HG03460 (cell line): ENCODE results near the gene VSIR.

Experiments
- ATAC-seq: cut with Tn5 transposase; IDR thresholded peaks from one replicate; pipeline ENCODE4 v1.9.1; 2021; ENCODE audit not compliant: unreplicated experiment

Gene VSIR

DNA sequence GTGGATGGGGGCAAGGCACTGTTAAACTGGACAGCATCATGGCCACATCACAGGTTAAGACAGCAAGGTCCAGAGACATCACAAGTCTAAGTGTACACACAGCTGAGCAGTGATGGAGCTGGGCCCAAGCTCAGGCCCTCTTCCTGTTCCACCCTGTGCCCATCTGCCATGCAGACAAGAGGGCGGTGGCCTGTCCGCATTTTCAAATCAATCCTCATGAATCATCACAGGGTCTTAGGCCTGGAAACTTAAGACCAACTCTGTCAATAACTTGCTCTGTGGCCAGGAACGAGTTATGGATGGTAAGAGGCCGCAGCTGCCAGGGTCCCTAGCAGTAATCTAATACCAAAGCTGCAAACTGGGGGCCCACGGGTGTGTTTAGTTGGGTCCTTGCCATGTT lies 56.9 kb downstream of the VSIR start:
- no peak for ATAC-seq

DNA sequence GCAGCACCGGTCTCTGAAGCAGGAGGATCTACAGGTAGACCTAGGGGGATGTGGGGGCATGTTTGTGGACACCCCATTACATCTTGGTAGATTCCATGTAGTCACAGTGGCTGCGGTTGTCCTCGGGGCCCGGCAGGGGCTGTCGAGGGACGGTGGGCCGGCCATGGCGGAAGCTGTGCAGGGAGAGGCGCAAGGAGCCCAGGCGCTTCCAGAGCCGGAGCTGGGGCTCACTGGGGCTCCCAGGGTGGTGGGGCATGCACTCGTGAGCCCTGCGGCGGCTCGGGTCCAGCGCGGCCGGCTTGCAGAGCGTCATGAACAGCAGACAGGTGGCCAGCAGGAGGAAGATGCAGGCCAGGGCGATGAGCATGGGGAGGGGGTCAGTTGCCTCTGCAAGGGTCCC lies 57.5 kb downstream of the VSIR start:
- no peak for ATAC-seq

DNA sequence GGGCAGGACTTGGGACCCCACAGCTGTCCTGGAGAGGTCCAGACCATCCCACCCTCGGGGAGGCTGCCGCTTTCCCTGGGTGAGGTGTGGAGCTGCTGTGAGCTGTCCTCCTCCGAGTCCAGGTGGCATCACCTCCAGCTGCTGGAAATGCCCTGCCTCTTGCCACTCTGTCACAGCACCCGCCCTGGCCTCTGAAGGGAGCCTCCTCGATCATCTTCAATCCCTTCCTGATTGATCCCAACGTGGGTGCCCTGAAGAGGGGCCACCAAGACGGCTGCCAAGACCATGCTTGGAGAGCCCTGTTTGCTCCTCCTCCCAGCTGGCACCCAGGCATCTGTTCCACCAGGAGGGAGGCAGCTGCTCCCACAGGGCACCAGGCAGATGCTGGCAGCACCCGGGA lies 58.3 kb downstream of the VSIR start:
- ATAC-seq: no peak

DNA sequence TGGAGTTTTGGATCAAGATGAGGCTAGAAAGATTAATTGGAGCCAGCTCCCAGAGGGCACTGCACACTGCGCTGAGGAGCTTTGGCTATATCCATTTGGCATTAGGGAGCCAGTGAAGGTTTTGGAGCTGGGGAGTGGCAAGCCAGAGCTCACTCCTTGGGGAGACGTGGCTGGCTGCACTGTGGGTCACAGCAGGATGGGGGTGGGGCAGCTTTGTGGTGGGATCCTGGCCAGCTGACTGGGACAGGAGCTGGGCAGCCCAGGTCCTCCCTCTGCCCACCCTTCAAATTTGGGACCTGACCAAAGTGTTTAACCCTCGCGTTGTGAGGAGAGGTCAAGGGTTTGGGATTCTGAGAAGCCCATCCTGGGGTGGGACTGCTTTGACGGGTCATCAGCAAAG lies 58.7 kb downstream of the VSIR start:
- ATAC-seq: no peak

DNA sequence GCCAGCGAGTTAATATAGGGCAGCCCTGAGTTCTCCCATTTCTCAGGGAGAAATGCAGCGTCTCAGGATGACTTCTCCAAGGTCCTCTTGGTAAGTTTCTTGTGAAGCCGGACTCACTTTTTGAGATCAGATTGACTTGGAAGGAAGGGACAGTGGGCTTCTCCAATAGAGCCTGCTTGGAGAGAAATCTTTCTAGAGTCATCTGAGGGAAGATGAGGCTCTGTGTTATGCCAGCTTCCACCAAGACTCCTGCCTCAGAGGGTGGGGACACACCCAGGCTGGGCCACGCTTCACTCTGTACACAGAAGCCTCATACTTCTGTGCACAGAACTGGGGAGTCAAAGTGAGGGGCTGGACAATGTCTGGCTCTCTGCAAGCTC lies 59.3 kb downstream of the VSIR start:
- ATAC-seq: no peak

DNA sequence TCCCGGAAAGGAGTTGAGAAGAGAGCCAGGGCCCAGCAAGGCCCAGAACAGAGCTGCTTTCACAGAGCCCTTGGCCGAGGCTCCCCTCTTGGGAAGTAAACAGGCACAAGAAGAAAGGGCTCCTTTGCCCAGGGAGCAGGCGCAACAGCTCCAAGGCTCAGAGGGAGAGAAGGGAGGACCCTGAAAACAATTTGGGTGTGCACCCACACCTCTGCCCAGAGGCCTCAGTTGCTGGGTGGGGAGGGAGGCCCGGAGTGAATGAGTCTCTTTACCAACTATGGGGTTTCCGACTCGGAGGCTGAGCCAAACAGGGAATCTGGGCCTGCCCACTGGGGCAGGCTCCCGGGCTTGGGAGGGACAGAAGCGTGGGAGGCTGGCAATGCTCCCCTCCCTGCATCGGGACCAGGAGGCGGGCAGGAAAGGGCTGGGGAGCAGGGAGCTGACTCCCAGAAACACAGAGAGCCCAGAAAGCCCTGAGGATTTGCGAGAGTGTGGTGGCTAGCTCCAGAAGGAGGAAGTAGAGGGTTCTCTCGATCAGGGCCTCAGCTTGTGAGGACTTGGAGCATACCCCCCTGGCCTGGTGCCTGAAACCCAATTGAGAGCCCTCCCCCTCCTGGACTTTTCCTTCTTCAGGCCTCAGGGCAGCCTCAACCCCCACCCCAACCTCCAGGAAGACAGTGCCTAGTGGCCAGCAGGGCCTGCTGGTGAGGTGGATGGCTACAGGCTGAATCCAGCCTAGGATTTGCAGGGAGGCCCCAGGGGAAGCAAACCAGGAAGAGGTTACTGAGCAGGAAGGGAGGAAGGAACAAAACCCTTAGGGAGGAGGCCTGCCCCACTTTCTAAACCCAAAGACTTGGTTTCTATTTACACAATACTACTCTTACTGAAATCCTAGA lies 59.9 kb downstream of the VSIR start:
- no peak for ATAC-seq

DNA sequence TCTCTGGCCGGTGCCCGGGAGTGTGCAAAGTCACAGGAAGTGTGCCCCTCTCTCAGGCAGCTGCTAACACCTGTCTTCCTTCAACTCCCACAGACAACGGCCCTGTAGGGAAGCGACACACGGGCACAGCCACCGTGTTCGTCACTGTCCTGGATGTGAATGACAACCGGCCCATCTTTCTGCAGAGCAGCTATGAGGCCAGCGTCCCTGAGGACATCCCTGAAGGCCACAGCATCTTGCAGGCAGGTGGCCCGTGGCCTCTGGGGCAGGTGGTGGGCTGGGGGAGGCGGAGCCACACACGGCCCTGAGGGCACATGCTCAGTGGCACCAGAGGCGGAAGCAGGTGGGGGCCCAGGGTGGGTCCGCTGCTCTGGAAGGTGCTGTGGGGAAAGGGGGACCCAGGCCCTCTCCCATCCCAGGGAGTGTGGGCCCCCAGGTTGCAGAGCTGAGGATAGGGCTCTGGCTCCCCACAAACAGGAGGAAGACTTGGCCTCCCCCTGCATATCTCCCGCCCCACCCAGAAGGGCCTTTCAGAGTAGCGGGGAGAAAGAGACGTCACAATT lies 60.7 kb downstream of the VSIR start:
- no peak for ATAC-seq

DNA sequence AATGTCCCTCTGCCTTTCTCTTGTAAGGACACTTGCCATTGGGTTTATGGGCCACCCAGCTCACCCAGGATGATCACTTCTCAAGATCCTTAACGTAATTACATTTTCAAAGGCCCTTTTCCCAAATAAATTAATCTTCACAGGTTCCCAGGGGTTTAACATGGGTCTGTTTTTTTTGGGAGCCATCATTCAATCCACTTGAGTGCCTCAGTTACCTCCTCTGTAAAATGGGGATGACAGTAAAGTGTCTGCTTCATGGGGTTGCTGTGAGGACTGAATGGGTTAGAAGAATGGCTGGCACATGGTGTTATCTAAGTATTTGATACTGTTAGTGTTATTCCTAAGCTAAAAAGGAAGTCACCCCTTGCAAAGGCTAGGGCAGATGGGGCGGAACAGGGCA lies 61.1 kb downstream of the VSIR start:
- ATAC-seq: no peak

DNA sequence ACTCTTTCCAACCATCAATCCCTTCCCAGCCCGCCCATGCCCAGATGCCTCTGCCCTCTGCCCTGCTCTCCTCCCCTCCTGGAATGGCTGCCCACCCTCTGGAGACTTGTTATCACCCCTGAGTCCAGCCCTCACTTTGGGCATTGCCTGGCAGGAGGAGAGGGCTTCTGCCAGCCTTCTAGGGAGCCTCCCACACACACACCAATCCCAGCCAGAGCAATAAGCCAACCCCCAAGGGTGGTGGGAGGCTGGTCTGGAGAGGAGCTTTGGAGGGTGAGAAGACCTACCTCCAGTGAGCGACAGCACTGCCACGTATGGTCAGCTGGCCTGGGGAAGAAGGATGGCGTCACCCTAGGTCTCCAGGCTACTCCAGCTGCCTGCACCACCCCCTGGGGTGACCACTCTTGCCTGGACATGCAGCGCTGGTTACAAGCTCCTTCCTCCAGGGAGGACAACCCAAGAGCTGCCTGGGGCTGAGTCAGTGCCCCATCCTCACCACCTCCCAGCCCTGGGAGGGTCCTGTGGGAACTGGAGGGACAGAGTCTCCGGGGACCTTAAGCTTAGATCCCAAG lies 62.2 kb downstream of the VSIR start:
- ATAC-seq: no peak

DNA sequence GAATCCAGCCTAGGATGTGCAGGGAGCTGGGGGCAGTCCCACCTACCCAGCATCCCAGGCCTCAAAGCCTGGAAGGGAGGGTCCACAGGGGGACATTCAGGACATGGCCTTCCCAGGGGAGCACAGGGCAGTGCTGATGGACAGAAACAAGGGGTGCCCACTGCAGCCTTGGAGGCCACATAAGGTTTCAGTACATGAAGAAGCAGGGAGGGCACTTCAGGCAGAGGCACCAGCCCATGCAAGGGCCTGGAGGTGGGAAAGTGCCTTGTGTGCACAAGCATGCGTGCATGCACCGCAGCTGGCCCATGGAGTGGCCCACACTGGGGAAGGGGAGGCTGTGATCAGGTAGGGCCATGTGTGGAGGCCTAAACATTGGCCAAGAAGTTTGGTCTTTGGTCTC lies 62.8 kb downstream of the VSIR start:
- no peak for ATAC-seq

DNA sequence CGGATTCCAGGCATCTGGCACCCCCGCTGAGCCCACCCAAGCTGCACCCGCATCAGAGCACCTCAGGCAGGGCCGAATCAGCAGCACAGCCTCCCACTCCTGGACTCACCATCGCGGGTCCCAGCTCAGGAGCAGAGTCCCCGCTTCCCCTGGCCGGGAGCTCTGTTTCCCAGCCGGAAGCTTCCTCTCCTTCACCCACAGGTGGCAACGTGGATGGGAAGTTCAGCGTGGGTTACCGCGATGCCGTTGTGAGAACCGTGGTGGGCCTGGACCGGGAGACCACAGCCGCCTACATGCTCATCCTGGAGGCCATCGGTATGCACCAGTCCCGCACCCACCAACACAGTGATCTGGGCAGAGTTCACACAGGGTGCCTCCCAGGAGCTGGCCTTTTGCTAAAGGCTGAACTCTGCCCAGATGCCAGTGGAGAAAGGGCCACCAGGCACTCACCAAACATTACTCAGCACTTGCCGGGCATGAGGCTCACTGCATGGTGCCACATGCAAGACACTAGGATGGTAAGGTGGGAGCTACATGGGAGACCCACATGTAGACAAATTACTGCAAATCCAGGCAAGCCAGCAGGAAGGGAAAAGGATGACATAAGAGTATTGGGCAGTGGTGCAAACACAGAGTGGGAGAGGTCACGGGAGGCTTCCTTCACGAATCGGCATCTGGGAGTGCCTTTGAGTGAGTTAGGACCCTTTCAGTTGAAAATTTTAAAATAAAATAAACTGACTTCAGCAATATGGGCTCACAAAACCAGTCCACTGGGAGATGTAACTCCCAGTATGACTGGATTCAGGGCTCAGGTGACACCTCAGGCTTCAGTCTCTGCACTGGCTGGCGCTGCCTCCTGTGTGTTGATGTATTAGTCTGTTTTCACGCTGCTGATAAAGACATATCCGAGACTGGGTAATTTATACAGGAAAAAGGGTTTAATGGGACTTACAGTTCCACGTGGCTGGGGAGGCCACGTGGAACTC lies 64.1 kb downstream of the VSIR start:
- no peak for ATAC-seq

DNA sequence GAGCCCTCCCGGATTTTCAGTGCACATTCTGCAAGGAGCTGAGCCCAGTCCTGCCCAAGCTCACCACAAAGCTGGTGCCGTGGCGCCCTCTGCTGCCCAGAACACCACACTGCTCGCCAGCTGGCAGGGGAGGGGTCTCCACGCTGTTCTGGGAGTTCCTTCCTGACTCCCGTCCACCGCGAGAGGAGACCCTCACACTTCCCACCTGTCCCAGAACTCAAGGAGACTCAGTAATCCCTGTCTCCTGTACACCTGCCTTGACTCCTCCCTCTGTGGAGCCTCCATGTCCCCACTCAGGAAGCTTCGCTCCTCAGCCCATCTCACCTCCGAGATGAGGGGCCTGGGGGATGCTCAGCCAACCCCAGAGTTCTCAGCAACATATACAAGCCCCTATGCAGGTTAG lies 65.0 kb downstream of the VSIR start:
- ATAC-seq: no peak

DNA sequence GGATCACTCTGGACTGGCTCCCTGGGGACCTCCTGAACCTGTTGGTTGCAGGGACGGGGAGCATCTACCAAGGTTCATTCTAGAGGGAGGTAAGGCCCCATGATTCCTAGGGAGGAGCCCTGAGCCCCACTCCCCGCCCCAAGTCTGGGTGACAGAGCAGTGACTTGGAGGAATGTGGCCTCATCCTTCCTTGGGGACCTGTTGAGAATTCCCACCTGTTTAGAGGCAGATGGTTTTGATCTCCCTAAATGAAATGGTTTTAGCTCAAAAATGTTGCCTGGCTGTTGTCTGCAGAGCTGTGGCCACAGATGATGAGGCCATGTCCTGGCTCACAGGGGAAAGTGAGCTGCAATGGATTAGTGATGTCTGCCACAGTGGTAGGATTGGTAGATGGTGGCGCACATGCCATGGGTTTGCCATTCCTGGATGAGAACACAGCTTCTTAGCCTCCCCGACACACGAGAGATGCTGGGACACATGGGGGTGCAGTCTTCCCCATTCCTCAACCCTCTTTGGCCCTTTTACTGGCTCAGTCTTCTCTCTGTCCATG lies 66.0 kb downstream of the VSIR start:
- no peak for ATAC-seq

DNA sequence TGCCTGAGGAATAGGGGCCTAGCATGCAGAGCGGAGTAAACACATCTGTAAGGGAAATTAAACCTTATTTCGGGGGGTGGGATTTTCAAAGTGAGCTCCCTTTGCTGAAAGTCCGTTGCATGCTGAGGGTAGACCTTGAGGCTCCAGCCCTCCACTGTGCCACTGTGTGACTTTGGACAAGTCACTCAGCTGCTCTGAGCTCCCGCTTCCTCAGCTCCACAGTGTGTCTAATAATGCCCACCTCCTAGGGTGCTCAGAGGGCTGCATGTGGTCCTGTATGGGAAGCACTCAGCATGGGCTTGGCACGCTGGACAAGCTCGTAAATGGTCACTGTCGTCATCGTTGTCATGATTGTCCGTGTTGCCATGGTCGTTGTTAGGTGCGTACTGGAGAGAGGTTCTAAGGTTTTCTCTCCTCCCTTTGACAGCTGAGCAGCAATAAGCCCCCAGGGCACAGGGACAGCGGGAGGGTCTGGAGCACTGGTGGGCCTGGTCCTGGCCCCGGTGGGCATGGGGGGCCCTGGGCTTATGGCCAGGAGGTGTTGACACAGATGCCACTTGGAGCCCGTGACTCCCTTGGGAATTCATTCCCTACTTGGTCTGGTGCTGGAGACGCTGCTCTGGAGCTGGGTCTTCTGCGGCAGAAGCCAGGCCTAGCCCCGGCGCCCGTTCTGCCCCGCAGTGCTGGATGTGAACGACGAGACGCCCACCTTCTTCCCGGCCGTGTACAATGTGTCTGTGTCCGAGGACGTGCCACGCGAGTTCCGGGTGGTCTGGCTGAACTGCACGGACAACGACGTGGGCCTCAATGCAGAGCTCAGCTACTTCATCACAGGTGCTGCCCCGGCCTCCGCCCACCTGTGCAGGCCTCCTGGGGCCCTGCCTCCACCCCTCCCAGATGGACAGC lies 66.9 kb downstream of the VSIR start:
- no peak for ATAC-seq

DNA sequence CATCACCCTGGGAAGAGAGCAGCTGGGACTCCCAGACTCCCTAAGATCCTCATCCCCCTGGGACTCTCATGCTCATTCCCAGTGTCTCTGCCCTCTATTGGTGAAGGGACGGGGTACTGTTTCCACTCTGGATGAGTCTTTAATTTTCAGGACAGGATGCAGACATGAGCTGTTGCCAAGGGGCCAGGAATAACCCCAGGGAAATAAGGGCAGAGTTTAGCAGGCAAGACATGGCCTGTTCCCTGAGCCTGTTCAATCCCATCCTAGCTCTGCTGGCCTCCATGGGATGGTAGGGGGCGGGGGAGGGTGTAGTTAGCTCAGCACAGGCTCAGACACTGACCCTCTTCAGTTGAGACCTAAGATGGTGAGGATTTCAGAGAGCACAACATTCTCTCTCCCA lies 67.7 kb downstream of the VSIR start:
- no peak for ATAC-seq

DNA sequence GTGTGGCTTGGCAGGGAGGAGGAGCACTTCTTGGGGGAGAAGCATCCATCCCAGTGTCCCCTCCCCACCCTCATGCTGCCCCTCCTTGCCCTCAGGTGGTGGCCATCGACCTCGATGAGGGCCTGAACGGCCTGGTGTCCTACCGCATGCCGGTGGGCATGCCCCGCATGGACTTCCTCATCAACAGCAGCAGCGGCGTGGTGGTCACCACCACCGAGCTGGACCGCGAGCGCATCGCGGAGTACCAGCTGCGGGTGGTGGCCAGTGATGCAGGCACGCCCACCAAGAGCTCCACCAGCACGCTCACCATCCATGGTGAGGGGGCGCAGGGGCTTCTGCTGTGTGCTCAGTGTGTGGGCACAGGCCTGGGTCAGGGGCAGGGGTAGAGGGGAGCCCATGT lies 68.5 kb downstream of the VSIR start:
- ATAC-seq: no peak

DNA sequence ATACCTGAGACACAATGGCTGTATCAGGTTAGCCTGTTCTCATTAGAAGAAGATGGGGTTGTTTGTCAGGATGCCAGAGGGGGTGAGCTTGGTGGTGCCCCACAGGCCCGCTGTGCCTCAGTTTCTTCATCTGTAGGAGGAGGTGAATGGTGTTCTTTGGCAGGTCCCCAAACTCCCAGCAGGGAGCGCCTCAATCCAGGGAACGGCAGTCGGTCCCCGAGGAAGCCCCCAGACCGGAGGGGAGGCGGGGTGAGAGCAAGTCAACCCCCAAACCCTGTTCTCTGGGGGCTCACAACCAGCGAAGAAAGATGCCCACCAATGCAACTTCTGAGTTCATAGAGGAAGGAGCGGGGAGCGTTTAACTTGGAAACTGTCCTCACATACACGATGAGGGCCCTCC lies 69.7 kb downstream of the VSIR start:
- no peak for ATAC-seq

DNA sequence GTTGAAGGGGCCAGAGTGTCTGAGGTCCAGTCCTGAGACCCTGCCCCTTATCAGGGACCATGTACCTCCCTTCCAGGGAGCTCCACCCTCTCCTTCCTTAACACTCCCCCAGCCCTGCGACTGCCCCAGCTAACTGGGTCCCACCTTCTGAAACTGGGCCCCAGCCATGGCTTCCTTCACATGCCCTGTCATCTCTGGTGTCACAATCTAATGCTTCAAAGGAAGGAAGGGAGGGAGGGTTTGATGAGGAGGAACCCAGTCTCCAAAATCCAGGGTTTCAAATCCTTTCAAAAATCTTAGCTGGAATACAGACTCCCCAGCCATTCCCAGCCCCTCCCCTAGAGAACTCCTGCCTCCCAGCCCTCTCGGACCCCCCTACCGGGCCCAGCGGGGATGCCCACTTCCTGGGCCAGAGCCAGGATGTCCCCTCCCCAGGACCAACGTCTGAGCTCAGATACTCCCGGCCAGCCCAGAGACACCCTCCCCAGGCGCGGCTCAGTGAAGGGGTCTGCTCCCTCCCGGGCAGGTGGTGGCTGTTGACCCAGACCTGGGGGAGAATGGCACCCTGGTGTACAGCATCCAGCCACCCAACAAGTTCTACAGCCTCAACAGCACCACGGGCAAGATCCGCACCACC lies 71.7 kb downstream of the VSIR start:
- ATAC-seq: no peak

DNA sequence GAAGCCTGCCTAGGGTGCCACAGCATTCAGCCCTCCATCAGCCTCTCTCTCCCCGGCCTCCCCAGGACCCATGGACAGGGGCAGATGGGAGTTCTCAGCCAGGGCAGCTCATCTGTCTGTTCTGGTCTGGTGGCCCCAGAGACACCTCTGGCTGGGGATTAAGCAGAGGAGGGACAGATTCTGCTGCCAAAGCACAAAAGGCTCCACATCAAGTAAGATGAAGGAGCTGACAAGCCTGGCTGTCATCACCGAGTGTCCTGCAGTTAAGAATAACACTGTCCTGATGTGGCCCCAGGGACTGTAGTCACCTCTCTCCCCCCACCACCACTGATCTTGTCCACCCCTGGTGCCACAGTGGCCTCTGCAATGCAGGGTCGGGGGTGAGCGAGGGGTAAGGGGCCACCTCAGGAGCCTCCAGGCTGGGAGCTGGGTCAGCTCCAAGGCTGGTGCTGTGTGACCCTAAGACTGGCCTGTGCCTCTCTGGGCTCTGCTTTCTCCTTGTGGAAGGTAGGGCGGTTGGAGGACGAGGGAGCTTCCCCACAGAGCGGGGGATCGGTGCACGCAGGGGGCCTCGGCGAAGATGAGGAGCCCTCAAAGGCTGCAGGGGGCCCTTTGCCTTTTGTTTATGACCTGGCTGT lies 72.5 kb downstream of the VSIR start:
- ATAC-seq: no peak
